Medulla oblongata (tissue), 1 donor: ENCODE results near the gene ACMSD.

Experiments
- DNase-seq: peaks from one replicate; pipeline ENCODE4 v3.0.0-alpha.2; 2015; ENCODE audit errors: extremely low spot score

Gene ACMSD

GRCh38 chr2:134946073-134946472, 107.7 kb downstream of the ACMSD start:
- no peak for DNase-seq

- DNase-seq, result no peak
Observed at GRCh38 chr2:134949981-134950708, 111.7 kb downstream of the ACMSD start.

- no peak for DNase-seq
Observed at GRCh38 chr2:134950886-134951285, 112.5 kb downstream of the ACMSD start.
